GM19397 (cell line): Measurements from ENCODE around the gene AUTS2.

Source experiments
- ATAC-seq: cut with Tn5 transposase; IDR thresholded peaks from one replicate; pipeline ENCODE4 v1.9.1; 2021; ENCODE audit warnings: mild to moderate bottlenecking, moderate library complexity; ENCODE audit not compliant: unreplicated experiment

Gene AUTS2

GRCh38 chr7:70497793-70498192, 899.5 kb downstream of the AUTS2 start:
- ATAC-seq, result no peak

DNA sequence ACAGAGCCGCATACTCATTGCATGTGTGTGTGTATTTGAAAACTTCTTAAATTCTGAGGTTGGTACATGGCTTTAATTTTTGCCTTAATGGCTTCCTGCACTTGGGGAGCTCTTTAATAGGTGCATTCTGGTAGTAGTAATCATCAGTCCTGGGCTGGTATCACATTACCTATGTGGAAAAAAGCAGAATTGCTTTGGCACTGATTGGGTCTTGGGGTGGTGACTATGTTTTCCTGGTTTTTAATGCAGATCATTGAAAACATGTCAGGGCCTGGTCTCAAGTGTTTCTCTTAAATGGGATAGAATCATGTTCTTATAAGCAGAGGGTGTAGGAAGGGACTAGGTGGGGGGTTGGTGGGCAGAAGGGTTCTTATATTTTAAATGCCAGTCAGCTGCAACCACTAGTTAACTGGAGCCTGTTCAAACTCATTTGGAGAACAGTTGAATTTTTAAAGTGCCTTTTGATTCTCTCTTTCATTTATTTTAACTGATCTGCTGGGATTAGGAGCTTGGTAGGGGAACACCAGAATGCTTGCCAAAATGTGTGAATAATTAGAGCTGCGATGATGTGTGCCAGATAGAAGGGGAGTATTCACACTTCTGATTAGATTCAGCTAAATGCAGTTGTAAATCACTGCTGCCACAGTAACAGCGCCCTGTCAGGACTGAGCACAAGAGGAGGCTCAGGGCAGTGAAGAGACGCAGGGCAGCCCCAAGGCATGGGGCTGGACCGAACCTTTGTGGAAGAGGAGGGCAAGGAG, 900.1 kb downstream of the AUTS2 start:
- no peak for ATAC-seq

DNA sequence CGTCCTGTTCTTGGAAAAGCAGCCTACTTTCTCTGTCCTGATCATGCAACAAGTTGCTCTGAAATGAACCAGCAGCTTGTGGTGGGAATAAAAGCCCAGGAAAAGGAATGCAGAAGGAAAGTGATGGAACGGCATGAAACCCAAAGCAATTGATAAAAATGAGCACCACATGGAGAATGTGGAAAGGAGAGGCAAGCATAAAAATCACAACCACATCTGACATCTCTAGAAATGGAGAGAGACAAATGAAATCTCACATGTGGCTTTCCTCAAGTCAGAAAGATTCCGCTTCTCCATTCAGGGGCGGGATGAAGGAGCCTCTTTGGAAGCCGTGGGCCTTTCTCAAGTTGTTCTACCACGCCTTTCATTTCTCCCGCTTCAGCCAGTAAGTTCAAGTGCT, 902.0 kb downstream of the AUTS2 start:
- ATAC-seq, result no peak

GRCh38 chr7:70502117-70502863, 904.0 kb downstream of the AUTS2 start:
- ATAC-seq, result no peak

DNA sequence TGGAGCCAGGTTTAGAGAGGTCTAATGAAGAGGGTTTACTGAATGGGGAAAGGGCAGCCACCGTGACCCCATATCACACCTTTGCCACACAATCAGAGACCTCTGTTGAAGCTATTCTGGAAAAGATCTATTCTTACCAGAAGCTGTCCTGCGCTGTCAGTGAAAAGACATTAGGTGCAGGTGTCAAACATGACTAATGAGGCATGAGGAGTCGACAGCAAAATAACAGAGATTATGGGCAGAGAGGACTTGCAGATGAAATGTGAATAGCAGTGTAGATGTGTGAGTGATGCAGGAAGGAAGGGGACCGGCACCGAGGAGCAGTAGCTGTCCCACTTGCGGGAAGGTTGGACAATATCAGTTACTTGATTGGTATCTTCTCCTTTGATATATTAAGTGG, 906.0 kb downstream of the AUTS2 start:
- ATAC-seq, result no peak

DNA sequence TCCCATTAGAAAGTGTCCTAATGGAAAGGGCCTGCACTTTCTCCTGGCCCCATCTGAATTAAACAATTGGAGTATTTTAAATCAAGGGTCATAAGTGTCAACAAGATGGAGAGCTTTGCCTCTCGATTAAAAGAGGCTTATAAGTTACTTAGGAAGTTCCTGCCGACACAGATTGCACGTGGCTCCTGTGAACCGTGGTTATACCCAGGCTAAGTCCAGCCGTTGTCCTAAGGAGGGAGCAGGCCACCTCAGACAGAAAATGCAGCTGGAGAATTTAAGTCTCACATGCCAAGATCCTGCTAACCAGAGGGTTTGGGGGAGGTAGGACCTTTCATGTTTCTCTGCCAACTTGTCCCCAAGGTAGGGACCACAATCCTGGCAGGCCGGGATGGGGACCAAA, 907.2 kb downstream of the AUTS2 start:
- no peak for ATAC-seq

DNA sequence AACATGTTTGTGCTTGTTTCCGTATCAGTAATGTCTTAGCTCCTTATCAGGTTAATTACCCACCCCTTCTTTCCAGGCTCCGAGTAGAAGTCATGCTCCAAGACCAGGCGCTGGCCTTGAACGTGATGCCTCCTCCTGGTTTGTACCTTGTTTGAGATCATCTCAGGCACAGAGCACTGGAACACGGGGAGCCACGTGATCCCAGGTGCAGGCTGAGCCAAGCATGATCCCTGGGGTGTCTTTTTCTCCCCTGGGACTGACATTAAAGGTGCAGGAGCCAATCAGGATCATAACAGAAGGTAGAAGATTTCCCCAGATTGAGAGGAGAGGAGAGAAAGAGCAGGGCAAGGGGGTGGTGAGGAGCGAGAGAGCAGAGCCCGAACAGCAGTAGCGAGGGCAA, 907.6 kb downstream of the AUTS2 start:
- ATAC-seq, result no peak

DNA sequence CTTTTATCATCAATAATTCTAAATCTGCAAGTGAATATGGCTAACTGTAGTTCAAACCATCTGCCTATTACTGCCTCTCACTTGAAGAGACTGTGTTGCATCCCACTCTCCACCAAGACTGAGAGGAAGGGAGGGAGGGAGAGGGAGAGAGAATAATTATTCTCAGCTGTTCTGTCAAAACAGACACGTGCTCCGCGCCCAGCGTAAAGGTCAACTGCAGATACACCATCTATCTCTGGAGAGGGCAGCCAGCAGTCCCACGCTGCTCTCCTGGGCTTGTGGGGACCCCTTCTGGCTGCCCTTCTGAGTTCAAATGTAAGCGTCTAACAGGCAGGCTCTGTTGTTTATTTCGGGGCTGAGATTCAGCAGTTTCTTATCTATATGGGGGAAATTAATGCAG, 908.2 kb downstream of the AUTS2 start:
- no peak for ATAC-seq

- no peak for ATAC-seq
Observed at GRCh38 chr7:70512144-70512543, 913.9 kb downstream of the AUTS2 start.

- ATAC-seq, result no peak
Observed at GRCh38 chr7:70512761-70513160, 914.5 kb downstream of the AUTS2 start.

GRCh38 chr7:70520611-70521010, 922.3 kb downstream of the AUTS2 start:
- ATAC-seq, result no peak

DNA sequence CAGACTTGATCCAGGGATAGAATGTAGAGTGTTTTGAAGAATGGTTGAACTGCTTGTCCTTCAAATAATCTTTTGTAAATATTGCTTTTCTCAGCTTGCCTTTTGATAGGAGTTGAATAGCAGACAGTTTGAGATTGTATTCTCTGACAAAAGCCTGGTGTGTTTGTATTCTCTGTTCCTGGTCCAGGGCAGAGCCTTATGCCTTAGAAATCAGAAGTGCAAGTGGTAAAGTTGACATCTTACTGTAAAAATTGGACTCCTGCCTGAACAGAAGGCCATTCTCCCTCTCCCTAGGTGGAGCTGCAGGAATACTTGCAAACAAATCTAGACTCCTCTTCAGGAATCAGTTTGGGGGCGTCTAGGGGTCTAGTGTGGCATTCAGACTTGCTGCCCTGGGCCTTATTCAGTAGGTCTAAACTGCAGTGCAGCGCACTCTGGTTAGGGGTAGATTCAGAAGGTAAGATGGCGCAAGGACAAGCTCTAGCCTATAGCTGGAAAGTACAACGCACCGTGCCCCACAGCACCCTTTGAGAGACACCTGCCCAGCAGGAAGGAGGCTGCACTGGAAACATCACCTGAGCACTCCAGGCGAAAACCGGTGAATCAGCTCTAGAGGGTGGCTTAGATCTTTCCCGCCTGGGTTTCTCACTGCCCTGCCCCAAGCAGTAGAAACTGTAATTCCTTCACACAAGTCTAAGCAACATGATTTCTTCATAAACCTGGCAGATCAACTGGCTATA, 925.1 kb downstream of the AUTS2 start:
- no peak for ATAC-seq

DNA sequence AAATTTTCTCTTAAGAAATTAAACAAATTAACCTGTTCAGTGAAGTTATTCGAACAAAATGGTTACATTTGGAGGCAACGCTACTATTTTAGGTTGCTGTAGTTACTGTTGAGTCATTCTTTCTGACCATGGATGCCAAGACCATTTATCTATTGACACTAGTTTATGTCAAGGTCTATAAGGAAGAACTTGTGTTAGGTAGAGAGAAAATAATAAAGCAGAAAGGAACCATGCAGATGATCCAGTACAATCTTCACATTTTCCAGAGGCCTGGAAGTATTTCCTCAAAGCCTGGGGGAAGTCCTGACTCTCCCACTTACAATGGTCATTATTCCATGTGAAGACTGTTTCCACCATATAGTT, 925.7 kb downstream of the AUTS2 start:
- ATAC-seq, result no peak

GRCh38 chr7:70525991-70526390, 927.7 kb downstream of the AUTS2 start:
- ATAC-seq, result no peak

DNA sequence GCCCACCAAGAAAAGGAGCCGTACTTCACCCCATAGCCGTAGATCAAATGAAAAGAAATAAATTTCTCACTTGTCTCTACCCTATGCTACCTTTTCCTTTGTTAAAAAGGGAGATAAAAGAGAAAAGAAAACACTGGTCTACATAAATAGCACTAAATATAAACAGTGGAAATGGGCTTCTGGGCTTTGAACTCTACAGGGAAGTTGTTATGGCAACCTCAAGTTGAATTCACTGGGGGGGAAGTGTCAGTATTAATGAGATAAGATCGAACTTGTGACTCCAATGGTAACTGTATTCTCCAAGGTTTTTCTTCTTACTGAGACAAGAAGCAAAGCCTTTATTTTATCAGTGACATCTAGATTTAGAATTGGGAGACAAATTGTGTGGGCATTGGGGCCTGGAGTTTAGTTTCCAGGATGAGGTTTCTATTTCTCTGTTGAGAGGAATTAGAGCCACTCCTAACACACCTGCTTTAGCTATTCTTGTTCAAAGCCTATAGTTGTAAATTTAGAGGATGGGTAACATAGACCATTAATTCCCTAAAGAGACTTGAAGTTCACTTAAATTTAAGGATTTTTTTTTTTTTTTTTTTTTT, 929.3 kb downstream of the AUTS2 start:
- no peak for ATAC-seq

- ATAC-seq, result no peak
Observed at GRCh38 chr7:70529436-70529835, 931.2 kb downstream of the AUTS2 start.

GRCh38 chr7:70529914-70530585, 931.8 kb downstream of the AUTS2 start:
- no peak for ATAC-seq

DNA sequence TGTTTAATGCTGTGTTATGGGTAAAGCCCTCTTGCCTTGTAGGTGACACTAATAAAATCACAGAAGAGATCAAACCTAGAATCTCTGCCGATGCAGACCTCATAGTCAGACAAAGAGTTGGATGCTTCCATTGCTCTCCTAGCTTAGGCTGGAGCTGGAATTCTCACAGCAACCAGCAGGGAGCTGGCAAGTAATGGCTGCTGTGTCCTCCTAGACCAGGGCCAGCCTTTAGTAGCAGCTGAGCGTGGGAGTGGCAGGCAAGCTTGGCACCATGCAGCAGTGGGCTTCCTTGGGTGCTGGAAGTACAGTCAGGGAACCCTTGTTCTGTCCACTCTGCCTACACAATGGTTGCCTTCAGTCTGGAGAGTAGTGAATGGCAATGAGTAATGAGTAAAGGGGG, 935.3 kb downstream of the AUTS2 start:
- no peak for ATAC-seq

DNA sequence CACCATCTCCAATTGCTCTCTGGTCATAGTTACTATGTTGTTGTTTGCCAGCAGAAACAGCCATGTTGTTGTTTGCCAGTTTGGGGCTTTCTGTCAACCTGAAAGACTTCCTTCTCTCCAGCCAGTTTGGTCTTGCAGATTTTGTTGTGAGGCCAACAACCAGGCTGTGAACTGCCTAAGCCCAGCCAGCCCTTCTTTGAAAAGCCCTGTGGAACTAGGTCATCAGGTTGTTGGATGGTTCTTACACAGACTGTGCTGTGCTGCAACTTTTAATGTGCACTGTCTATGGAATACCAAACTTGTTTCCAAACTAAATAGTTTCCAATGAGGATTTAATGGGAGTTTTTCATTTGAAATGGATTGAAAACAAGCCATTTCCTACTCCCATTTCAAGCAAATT, 940.9 kb downstream of the AUTS2 start:
- ATAC-seq, result no peak

DNA sequence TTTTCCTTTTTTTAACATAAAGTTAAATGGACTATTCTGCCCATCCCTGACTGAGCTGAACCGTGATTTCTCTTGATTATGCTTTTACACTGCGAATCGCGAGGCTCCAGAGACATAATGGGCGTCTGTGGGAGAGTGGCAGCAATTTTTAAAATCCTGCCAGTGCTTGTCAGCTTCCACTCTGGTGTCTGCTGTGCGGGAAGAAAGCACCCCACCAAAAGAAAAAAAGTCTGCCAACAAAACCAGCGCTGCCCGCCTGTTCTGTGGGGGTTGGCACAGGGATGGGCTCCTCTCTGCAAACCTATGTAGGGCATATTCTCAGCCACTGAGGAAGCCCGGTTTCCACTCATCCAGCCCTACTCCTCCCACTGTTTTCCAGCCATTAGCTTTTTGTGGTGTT, 941.3 kb downstream of the AUTS2 start:
- no peak for ATAC-seq

GRCh38 chr7:70540641-70541040, 942.4 kb downstream of the AUTS2 start:
- no peak for ATAC-seq
